HepG2 (cell line): Measurements from ENCODE around the gene TENM3.

Experiments
- CHD2 ChIP-seq: IDR thresholded peaks from 2 replicates; pipeline ENCODE4 v1.6.1; 2011; ENCODE audit warnings: low read depth, low read length, improper control_type of control experiment
- EP300 ChIP-seq, 3 experiments: sonication (generic) in 1 of 3; formaldehyde crosslinking in 1 of 3; IDR thresholded peaks; 2 replicates each; pipeline versions ENCODE4 v1.5.1 to v1.6.1; 2011 to 2020; ENCODE audit warnings: low read depth in 2 of 3, low read length in 2 of 3, borderline replicate concordance in 1 of 3, improper control_type of control experiment in 1 of 3, mild to moderate bottlenecking in 1 of 3, missing genetic modification reagents in 1 of 3, moderate library complexity in 1 of 3
- PHB2 ChIP-seq: fragments of 450-650 bp; IDR thresholded peaks from 2 replicates; pipeline ENCODE4 v1.6.1; 2018; ENCODE audit not compliant: partially characterized antibody
- SP1 ChIP-seq, 2 experiments: fragments of 450-650 bp in 1 of 2; sonication (generic) in 1 of 2; formaldehyde crosslinking in 1 of 2; IDR thresholded peaks; 2 replicates each; pipeline versions ENCODE4 v1.4.0 to v1.6.1; 2016 to 2020; ENCODE audit warnings: missing genetic modification reagents in 1 of 2
- ZFP36L2 ChIP-seq: sonication (generic); formaldehyde crosslinking; IDR thresholded peaks from 2 replicates; pipeline ENCODE4 v1.4.0; 2020; ENCODE audit warnings: missing genetic modification reagents
- ZNF225 ChIP-seq: sonication (generic); formaldehyde crosslinking; IDR thresholded peaks from 2 replicates; pipeline ENCODE4 v1.4.0; 2020; ENCODE audit warnings: mild to moderate bottlenecking, missing genetic modification reagents
- ZNF232 ChIP-seq: sonication (generic); formaldehyde crosslinking; IDR thresholded peaks from 2 replicates; pipeline ENCODE4 v1.4.0; 2020; ENCODE audit warnings: missing genetic modification reagents, borderline replicate concordance
- ZNF839 ChIP-seq: sonication (generic); formaldehyde crosslinking; IDR thresholded peaks from 2 replicates; pipeline ENCODE4 v1.4.0; 2020; ENCODE audit warnings: missing genetic modification reagents, mild to moderate bottlenecking, borderline replicate concordance
- TF ChIP-seq, protein P1 (sequence below): sonication (generic); formaldehyde crosslinking; IDR thresholded peaks from 2 replicates; pipeline ENCODE4 v1.8.0; 2022; ENCODE audit warnings: mild to moderate bottlenecking, missing genetic modification reagents, borderline replicate concordance
- TF ChIP-seq, protein P2 (sequence below): sonication (generic); formaldehyde crosslinking; IDR thresholded peaks from 2 replicates; pipeline ENCODE4 v1.4.0; 2020; ENCODE audit warnings: missing genetic modification reagents; ENCODE audit errors: not compliant biosample characterization
- TF ChIP-seq, protein P3 (sequence below): sonication (generic); formaldehyde crosslinking; IDR thresholded peaks from 2 replicates; pipeline ENCODE4 v1.4.0; 2020; ENCODE audit warnings: missing genetic modification reagents, borderline replicate concordance
- TF ChIP-seq, protein P4 (sequence below): sonication (generic); formaldehyde crosslinking; IDR thresholded peaks from 2 replicates; pipeline ENCODE4 v1.5.1; 2020; ENCODE audit warnings: missing genetic modification reagents, mild to moderate bottlenecking, borderline replicate concordance

DNA sequence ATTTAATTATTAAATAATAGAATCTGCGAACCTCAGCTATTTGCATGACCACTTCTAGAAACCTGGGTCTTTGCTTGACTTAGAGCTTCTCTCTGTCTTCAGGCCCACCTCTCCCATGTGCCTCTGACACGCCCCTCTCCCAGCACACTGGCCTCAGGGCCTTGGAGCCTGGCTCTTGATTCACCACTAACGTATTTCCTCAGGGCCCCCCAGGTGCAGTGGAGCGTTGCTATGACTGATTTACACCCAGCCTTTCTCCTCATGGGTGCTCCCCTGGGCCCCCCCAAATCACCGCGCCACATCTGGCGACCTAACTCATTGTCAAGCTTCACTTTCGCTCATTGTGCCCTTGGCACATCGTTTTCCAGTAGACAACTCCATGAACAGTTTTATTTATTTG lies 37.9 kb upstream of the TENM3 start:
- no peak for TF ChIP-seq ZFP36L2 (CRISPR knock-in tag)
- TF ChIP-seq, protein P1, sequence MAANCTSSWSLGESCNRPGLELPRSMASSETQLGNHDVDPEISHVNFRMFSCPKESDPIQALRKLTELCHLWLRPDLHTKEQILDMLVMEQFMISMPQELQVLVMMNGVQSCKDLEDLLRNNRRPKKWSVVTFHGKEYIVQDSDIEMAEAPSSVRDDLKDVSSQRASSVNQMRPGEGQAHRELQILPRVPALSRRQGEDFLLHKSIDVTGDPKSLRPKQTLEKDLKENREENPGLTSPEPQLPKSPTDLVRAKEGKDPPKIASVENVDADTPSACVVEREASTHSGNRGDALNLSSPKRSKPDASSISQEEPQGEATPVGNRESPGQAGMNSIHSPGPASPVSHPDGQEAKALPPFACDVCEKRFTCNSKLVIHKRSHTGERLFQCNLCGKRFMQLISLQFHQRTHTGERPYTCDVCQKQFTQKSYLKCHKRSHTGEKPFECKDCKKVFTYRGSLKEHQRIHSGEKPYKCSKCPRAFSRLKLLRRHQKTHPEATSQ (CRISPR knock-in tag), result no peak
- TF ChIP-seq PHB2, result no peak
- TF ChIP-seq CHD2, result no peak
- TF ChIP-seq EP300 (IDR thresholded peaks at IDR 0.05; ENCODE audit: low read depth in 2 of 2, low read length in 2 of 2), result no peak
- TF ChIP-seq EP300 (CRISPR knock-in tag; IDR thresholded peaks at IDR 0.05; ENCODE audit: borderline replicate concordance), result no peak
- TF ChIP-seq ZNF232 (CRISPR knock-in tag), result no peak
- TF ChIP-seq, protein P2, sequence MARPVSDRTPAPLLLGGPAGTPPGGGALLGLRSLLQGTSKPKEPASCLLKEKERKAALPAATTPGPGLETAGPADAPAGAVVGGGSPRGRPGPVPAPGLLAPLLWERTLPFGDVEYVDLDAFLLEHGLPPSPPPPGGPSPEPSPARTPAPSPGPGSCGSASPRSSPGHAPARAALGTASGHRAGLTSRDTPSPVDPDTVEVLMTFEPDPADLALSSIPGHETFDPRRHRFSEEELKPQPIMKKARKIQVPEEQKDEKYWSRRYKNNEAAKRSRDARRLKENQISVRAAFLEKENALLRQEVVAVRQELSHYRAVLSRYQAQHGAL (CRISPR knock-in tag), result no peak
- no peak for TF ChIP-seq SP1 (IDR thresholded peaks at IDR 0.05)
- no peak for TF ChIP-seq SP1 (CRISPR knock-in tag; IDR thresholded peaks at IDR 0.05)
- TF ChIP-seq, protein P3, sequence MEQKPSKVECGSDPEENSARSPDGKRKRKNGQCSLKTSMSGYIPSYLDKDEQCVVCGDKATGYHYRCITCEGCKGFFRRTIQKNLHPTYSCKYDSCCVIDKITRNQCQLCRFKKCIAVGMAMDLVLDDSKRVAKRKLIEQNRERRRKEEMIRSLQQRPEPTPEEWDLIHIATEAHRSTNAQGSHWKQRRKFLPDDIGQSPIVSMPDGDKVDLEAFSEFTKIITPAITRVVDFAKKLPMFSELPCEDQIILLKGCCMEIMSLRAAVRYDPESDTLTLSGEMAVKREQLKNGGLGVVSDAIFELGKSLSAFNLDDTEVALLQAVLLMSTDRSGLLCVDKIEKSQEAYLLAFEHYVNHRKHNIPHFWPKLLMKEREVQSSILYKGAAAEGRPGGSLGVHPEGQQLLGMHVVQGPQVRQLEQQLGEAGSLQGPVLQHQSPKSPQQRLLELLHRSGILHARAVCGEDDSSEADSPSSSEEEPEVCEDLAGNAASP (CRISPR knock-in tag), result no peak
- TF ChIP-seq ZNF839, result no peak
- no peak for TF ChIP-seq ZNF225
- TF ChIP-seq, protein P4, sequence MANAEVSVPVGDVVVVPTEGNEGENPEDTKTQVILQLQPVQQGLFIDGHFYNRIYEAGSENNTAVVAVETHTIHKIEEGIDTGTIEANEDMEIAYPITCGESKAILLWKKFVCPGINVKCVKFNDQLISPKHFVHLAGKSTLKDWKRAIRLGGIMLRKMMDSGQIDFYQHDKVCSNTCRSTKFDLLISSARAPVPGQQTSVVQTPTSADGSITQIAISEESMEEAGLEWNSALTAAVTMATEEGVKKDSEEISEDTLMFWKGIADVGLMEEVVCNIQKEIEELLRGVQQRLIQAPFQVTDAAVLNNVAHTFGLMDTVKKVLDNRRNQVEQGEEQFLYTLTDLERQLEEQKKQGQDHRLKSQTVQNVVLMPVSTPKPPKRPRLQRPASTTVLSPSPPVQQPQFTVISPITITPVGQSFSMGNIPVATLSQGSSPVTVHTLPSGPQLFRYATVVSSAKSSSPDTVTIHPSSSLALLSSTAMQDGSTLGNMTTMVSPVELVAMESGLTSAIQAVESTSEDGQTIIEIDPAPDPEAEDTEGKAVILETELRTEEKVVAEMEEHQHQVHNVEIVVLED (CRISPR knock-in tag), result no peak
